Activated CD4-positive, alpha-beta memory T cell treated with anti-CD3 and anti-CD28 coated beads, Interleukin-2, amount 10 ng/mL, durations not matched to agents 7 days and 5 days (primary cell): Measurements from ENCODE around the gene CLOCK. TPM values are rescaled to one million over a fixed set of nuclear protein-coding genes. Genes with fewer than 3 reads are reported as not detected.

ENCODE experiments used
- CTCF ChIA-PET: fragments of 350-600 bp; sonication (Branson Sonifier 250); formaldehyde crosslinking; loops from one replicate; lab custom pipeline; 2021; ENCODE audit warnings: antibody characterized with exemption, inconsistent platforms; lab: Charles Lee
- POLR2A ChIA-PET: fragments of 350-600 bp; sonication (Branson Sonifier 250); formaldehyde crosslinking; loops from one replicate; lab custom pipeline; 2021; ENCODE audit warnings: antibody characterized with exemption; lab: Charles Lee
- DNase-seq: peaks from one replicate; pipeline ENCODE4 v3.0.0-alpha.2; 2020
- H3K27ac Mint-ChIP-seq: one replicate; pipeline ENCODE4 v1.8.0; 2021; ENCODE audit warnings: mild to moderate bottlenecking, mixed read lengths
- H3K27me3 Mint-ChIP-seq: one replicate; pipeline ENCODE4 v1.8.0; 2021; ENCODE audit warnings: mixed read lengths
- H3K36me3 Mint-ChIP-seq: one replicate; pipeline ENCODE4 v1.8.0; 2021; ENCODE audit warnings: low read depth, mixed read lengths
- H3K4me1 Mint-ChIP-seq: one replicate; pipeline ENCODE4 v1.8.0; 2021; ENCODE audit warnings: mixed read lengths
- H3K4me3 Mint-ChIP-seq: one replicate; pipeline ENCODE4 v1.8.0; 2021; ENCODE audit warnings: mild to moderate bottlenecking, mixed read lengths
- H3K9me3 Mint-ChIP-seq: one replicate; pipeline ENCODE4 v1.8.0; 2021; ENCODE audit warnings: mixed read lengths
- total RNA-seq, 2 experiments: library from RNA; stranded (reverse); gene quantifications; one replicate each; pipeline ENCODE4 v1.2.3, GENCODE V29; 2021

The CLOCK gene
- total RNA-seq, 2 experiments from 2014 or later, result 7.4 to 9.6 TPM

DNA sequence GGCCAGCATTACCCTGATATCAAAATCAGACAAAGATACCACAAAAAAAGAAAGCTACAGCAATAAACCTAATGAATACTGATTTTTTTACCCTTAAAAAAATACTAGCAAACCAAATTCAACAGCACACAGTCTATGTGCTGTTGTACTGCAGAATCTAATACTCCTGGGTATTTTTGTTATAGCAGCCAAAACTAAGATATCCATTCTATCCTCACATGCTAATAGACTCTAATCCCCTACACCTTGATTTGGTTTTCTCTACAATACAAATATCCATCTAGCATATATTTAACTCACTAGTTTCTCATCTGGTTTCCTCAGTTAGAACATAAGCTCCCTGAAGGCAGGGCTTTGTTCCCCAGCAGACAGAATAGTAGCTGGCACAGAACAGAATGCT is 12.4 kb downstream of the CLOCK start:
- Mint-ChIP-seq H3K36me3 (peaks cover 38% of the 10 kb centered on the region), H3K4me3 (no peak overlapping the region), H3K4me1 (peaks cover 15% of the 10 kb centered on the region), H3K27ac (no peak overlapping the region), H3K27me3 (no peaks in the 10 kb centered on the region), H3K9me3 (peaks cover 21% of the 10 kb centered on the region)
- ChIA-PET POLR2A (no interaction called here), CTCF (no interaction called here)
- DNase-seq, result no peak

DNA sequence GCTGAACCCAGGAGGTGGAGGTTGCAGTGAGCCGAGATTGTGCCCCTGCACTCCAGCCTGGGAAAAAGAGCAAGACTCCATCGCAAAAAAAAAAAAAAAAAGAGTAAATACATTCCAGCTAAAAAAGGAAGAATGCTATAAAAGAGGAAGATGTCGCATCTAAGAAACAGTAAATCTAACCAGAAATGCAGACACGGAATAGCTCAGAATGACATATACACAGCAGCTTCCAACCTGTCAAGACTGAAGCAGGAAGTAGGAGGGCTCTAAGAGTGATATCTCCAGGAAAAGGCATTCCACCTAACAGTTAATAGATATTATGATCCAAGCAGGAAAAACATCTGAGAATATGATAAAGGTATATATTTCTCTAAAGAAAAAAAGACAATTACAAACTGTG is 16.0 kb downstream of the CLOCK start:
- Mint-ChIP-seq H3K4me1 (no peaks in the 10 kb centered on the region), H3K9me3 (peaks cover 22% of the 10 kb centered on the region), H3K27ac (no peak overlapping the region), H3K4me3 (no peak overlapping the region), H3K36me3 (peaks cover 41% of the 10 kb centered on the region), H3K27me3 (no peaks in the 10 kb centered on the region)
- CTCF ChIA-PET, result interaction anchor here (1.2 kb wide), 1 partner anchor 14 kb away, joined by 3 read pairs; no protein-coding TSS in a partner anchor
- POLR2A ChIA-PET, result no interaction called here
- DNase-seq, result no peak

DNA sequence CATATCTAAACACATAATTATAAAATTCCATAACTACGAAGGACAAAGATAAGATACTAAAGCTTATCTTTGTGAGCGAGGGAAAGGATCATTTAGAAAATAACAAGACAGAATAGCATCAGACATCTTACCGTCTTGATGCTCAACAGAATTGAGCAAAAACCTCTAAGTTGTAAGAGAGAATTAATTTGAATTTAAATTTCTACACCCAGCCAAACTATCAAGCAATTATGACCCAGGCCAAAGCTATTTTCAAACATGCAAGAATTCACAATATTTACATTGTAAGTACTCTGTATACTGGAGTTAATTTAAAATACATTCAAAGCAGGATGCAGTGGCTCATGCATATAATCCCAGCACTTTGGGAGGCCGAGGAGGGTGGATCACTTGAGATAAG is 16.5 kb downstream of the CLOCK start:
- CTCF ChIA-PET, result no interaction called here
- H3K36me3 Mint-ChIP-seq, result peaks cover 41% of the 10 kb centered on the region
- peaks cover 22% of the 10 kb centered on the region for H3K9me3 Mint-ChIP-seq
- POLR2A ChIA-PET, result no interaction called here
- H3K4me3 Mint-ChIP-seq, result no peak overlapping the region
- DNase-seq, result no peak
- H3K4me1 Mint-ChIP-seq, result no peaks in the 10 kb centered on the region
- no peaks in the 10 kb centered on the region for H3K27me3 Mint-ChIP-seq
- H3K27ac Mint-ChIP-seq, result no peak overlapping the region

GRCh38 chr4:55528491-55528890 is 18.2 kb downstream of the CLOCK start:
- ChIA-PET CTCF (no interaction called here), POLR2A (no interaction called here)
- Mint-ChIP-seq H3K36me3 (peaks cover 36% of the 10 kb centered on the region), H3K4me1 (no peaks in the 10 kb centered on the region), H3K4me3 (no peak overlapping the region), H3K27me3 (no peaks in the 10 kb centered on the region), H3K9me3 (peaks cover 15% of the 10 kb centered on the region), H3K27ac (no peak overlapping the region)
- no peak for DNase-seq

- no peak for DNase-seq
- H3K4me3 Mint-ChIP-seq, result no peak overlapping the region
- H3K27ac Mint-ChIP-seq, result no peak overlapping the region
- ChIA-PET POLR2A (no interaction called here), CTCF (no interaction called here)
- H3K9me3 Mint-ChIP-seq, result peaks cover 6% of the 10 kb centered on the region
- peaks cover 17% of the 10 kb centered on the region for H3K36me3 Mint-ChIP-seq
- H3K4me1 Mint-ChIP-seq, result no peaks in the 10 kb centered on the region
- H3K27me3 Mint-ChIP-seq, result no peaks in the 10 kb centered on the region
Observed at GRCh38 chr4:55524844-55525571, 21.7 kb downstream of the CLOCK start.

DNA sequence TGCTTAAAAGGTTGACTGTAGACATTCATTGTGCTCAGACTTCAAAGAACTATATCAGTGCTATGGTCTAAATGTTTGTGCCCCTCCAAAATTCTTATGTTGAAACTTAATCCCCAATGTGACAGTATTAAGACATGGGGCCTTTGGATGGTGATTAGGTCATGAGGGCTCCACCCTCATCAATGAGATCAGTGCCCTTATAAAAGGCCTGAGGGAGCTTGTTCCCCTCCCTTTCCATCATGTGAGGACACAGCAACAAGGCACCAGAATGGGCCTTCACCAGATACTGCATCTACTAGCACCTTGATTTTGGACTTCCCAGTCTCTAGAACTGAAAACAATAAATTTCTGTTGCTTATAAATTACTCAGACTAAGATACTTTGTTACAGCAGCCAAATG is 28.3 kb downstream of the CLOCK start:
- ChIA-PET CTCF (no interaction called here), POLR2A (no interaction called here)
- peaks cover 2% of the 10 kb centered on the region for H3K9me3 Mint-ChIP-seq
- H3K27ac Mint-ChIP-seq, result no peak overlapping the region
- peaks cover 5% of the 10 kb centered on the region for H3K4me1 Mint-ChIP-seq
- H3K36me3 Mint-ChIP-seq, result peaks cover 16% of the 10 kb centered on the region
- no peaks in the 10 kb centered on the region for H3K27me3 Mint-ChIP-seq
- no peak for DNase-seq
- no peak overlapping the region for H3K4me3 Mint-ChIP-seq

GRCh38 chr4:55517526-55518229 is 29.0 kb downstream of the CLOCK start:
- H3K36me3 Mint-ChIP-seq, result peaks cover 15% of the 10 kb centered on the region
- ChIA-PET POLR2A (no interaction called here), CTCF (no interaction called here)
- DNase-seq, result no peak
- no peaks in the 10 kb centered on the region for H3K27me3 Mint-ChIP-seq
- H3K27ac Mint-ChIP-seq, result no peak overlapping the region
- no peak overlapping the region for H3K4me3 Mint-ChIP-seq
- H3K9me3 Mint-ChIP-seq, result peaks cover 2% of the 10 kb centered on the region
- H3K4me1 Mint-ChIP-seq, result peaks cover 5% of the 10 kb centered on the region

DNA sequence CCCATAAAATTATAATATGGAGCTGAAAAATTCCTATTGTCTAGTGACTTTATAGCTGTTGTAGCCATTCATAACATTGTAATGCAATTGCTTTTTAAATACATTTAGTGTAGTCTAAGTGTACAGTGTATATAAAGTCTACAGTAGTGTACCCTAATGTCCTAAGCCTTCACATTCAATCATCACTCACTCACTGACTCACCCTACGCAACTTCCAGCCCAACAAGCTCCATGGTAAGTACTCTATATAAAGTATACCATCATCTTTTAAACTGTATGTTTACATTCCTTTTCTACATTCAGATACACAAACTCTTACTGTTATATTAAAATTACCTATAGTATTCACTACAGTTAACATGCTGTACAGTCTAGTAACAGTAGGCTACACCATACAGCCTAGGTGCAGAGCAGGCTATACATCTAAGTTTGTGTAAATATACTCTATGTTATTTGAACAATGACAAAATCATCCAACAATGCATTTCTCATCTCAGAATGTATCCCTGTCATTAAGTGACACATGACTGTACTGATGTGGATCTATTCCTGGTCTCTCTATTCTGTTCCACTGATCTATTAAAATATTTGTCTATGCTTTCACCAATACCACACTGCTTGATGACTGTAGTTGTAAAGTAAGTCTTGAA is 33.7 kb downstream of the CLOCK start:
- Mint-ChIP-seq H3K9me3 (peaks cover 4% of the 10 kb centered on the region), H3K27me3 (no peaks in the 10 kb centered on the region), H3K4me1 (peaks cover 22% of the 10 kb centered on the region), H3K36me3 (peaks cover 5% of the 10 kb centered on the region), H3K4me3 (no peak overlapping the region), H3K27ac (no peak overlapping the region)
- ChIA-PET CTCF (no interaction called here), POLR2A (no interaction called here)
- no peak for DNase-seq

GRCh38 chr4:55512077-55512476 is 34.6 kb downstream of the CLOCK start:
- ChIA-PET POLR2A (no interaction called here), CTCF (no interaction called here)
- Mint-ChIP-seq H3K27ac (no peak overlapping the region), H3K36me3 (peaks cover 11% of the 10 kb centered on the region), H3K9me3 (peaks cover 3% of the 10 kb centered on the region), H3K27me3 (no peaks in the 10 kb centered on the region), H3K4me1 (peaks cover 17% of the 10 kb centered on the region), H3K4me3 (no peak overlapping the region)
- DNase-seq, result no peak

- Mint-ChIP-seq H3K36me3 (peaks cover 8% of the 10 kb centered on the region), H3K4me1 (peaks cover 17% of the 10 kb centered on the region), H3K9me3 (peaks cover 3% of the 10 kb centered on the region), H3K4me3 (no peak overlapping the region), H3K27me3 (no peaks in the 10 kb centered on the region), H3K27ac (no peak overlapping the region)
- CTCF ChIA-PET, result no interaction called here
- POLR2A ChIA-PET, result no interaction called here
- no peak for DNase-seq
Observed at GRCh38 chr4:55510685-55511084, 36.0 kb downstream of the CLOCK start.

DNA sequence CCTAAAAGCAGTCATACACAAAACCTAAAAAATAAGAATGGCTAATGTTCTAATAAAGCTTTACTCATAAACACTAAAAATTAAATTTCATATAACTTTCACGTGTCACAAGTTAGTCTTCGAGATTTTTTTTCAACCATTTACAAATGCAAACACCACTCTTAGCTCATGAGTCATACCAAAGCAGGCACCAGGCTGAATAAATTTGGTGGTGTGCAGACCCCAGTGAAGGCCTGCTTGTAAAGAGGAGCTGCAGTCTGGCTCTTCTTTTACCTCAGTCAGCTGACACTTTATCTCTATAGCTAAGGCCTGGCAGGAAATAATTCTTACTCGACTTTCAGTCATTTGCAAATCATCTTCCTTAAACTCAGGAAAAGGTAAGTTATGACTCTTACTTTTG is 37.4 kb downstream of the CLOCK start:
- no peak overlapping the region for H3K4me3 Mint-ChIP-seq
- peaks cover 3% of the 10 kb centered on the region for H3K9me3 Mint-ChIP-seq
- H3K4me1 Mint-ChIP-seq, result peaks cover 17% of the 10 kb centered on the region
- CTCF ChIA-PET, result no interaction called here
- DNase-seq, result no peak
- POLR2A ChIA-PET, result no interaction called here
- peaks cover 8% of the 10 kb centered on the region for H3K36me3 Mint-ChIP-seq
- no peak overlapping the region for H3K27ac Mint-ChIP-seq
- H3K27me3 Mint-ChIP-seq, result no peaks in the 10 kb centered on the region

- ChIA-PET POLR2A (no interaction called here), CTCF (no interaction called here)
- Mint-ChIP-seq H3K27me3 (no peaks in the 10 kb centered on the region), H3K27ac (no peak overlapping the region), H3K4me1 (peaks cover 17% of the 10 kb centered on the region), H3K4me3 (no peak overlapping the region), H3K9me3 (peaks cover 3% of the 10 kb centered on the region), H3K36me3 (peaks cover 8% of the 10 kb centered on the region)
- no peak for DNase-seq
Observed at GRCh38 chr4:55507612-55508011, 39.1 kb downstream of the CLOCK start.

DNA sequence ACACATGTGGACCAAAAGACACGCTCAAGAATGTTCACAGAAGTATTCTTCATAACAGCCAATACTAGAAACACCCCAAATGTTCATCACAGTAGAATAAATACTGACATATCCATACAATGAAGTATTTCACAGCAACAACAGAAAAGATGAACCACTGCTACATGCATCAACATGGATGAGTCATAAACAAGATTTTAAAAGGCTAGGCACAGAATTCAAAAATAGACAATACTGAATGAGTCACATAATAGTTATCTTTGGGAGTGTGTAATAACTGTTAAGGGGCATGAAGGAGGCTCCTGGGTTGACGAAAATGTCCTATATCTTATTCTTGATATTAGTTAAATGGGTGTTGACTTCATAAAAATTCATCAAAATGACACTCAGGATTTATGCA is 43.5 kb downstream of the CLOCK start:
- POLR2A ChIA-PET, result no interaction called here

More for the DNA sequence above, 43.5 kb downstream of the CLOCK start:
- DNase-seq, result no peak
- no peaks in the 10 kb centered on the region for H3K4me1 Mint-ChIP-seq
- no peak overlapping the region for H3K27ac Mint-ChIP-seq
- peaks cover 9% of the 10 kb centered on the region for H3K36me3 Mint-ChIP-seq
- H3K9me3 Mint-ChIP-seq, result no peaks in the 10 kb centered on the region
- H3K27me3 Mint-ChIP-seq, result no peaks in the 10 kb centered on the region
- H3K4me3 Mint-ChIP-seq, result no peak overlapping the region
- CTCF ChIA-PET, result interaction anchor here (1.3 kb wide), 1 partner anchor 191 kb away, joined by 3 read pairs; no protein-coding TSS in a partner anchor
